H1 (cell line): ENCODE results near the gene NAPA. TPM values are rescaled to one million over a fixed set of nuclear protein-coding genes. Genes with fewer than 3 reads are reported as not detected.

Experiments
- CTCF ChIA-PET: fragments of 300-600 bp; sonication (Branson Sonifier 250); formaldehyde crosslinking; loops from one replicate; lab custom pipeline; 2021; ENCODE audit not compliant: partially characterized antibody; lab: Charles Lee
- POLR2A ChIA-PET: fragments of 300-600 bp; sonication (Branson Sonifier 250); formaldehyde crosslinking; loops from one replicate; lab custom pipeline; 2021; ENCODE audit warnings: inconsistent platforms; ENCODE audit not compliant: partially characterized antibody; lab: Charles Lee
- DNase-seq, 2 experiments: peaks; one replicate each; pipeline versions ENCODE4 v3.0.0 to v3.0.0-alpha.2; 2010 to 2022; ENCODE audit warnings: low spot score in 2 of 2, low read depth in 1 of 2, mixed read lengths in 1 of 2
- FAIRE-seq: peaks from 2 replicates; lab custom pipeline; 2011; peaks lifted over from hg19 to GRCh38; lab: Jason Lieb, UNC
- H2AFZ ChIP-seq: 2 replicates; pipeline ENCODE4 v1.8.1; 2012; ENCODE audit warnings: low read length, inconsistent platforms
- H2AK5ac ChIP-seq: 2 replicates; pipeline ENCODE4 v1.6.1; 2013; ENCODE audit warnings: low read depth, low read length
- H2BK120ac ChIP-seq: replicated peaks from 2 replicates; pipeline ENCODE3; 2013; ENCODE audit warnings: low read depth, low read length, inconsistent platforms
- H2BK12ac ChIP-seq: 2 replicates; pipeline ENCODE4 v1.6.1; 2013; ENCODE audit warnings: low read depth, low read length
- H2BK15ac ChIP-seq: 2 replicates; pipeline ENCODE4 v1.6.1; 2013; ENCODE audit warnings: low read length
- H2BK20ac ChIP-seq: 2 replicates; pipeline ENCODE4 v1.6.1; 2013; ENCODE audit warnings: low read length
- H2BK5ac ChIP-seq: 2 replicates; pipeline ENCODE4 v1.6.1; 2013; ENCODE audit warnings: low read depth, low read length
- H3K14ac ChIP-seq: 2 replicates; pipeline ENCODE4 v1.6.1; 2013; ENCODE audit warnings: inconsistent platforms; ENCODE audit not compliant: insufficient read length
- H3K18ac ChIP-seq: 2 replicates; pipeline ENCODE4 v1.6.1; 2013; ENCODE audit warnings: low read length; ENCODE audit errors: extremely low read depth
- H3K23ac ChIP-seq: 2 replicates; pipeline ENCODE4 v1.6.1; 2013; ENCODE audit warnings: inconsistent platforms; ENCODE audit not compliant: insufficient read length
- H3K23me2 ChIP-seq: 2 replicates; pipeline ENCODE4 v1.6.1; 2013; ENCODE audit warnings: low read depth, low read length
- H3K27ac ChIP-seq: 2 replicates; pipeline ENCODE4 v1.6.1; 2011; ENCODE audit warnings: low read depth, low read length, inconsistent platforms
- H3K27me3 ChIP-seq, 4 experiments: replicated peaks in 1 of 4; 1 replicate in 1 of 4; 2 replicates in 3 of 4; pipeline versions ENCODE4 v1.6.1 to v1.8.1; 2011 to 2013; ENCODE audit warnings: low read length in 3 of 4, mild to moderate bottlenecking in 3 of 4, inconsistent platforms in 2 of 4, mixed read lengths in 2 of 4, moderate library complexity in 1 of 4; ENCODE audit not compliant: control insufficient read depth in 3 of 4, insufficient read depth in 3 of 4; ENCODE audit errors: extremely low read depth in 1 of 4
- H3K36me3 ChIP-seq, 4 experiments: 2 replicates each; pipeline versions ENCODE4 v1.6.1 to v1.8.1; 2011 to 2013; ENCODE audit warnings: mild to moderate bottlenecking in 4 of 4, low read length in 3 of 4, moderate library complexity in 2 of 4, control low read depth in 1 of 4, inconsistent platforms in 1 of 4; ENCODE audit not compliant: insufficient read depth in 4 of 4, control insufficient read depth in 2 of 4
- H3K4ac ChIP-seq: replicated peaks from 2 replicates; pipeline ENCODE3; 2013; ENCODE audit warnings: low read length, low read depth, mixed read lengths, inconsistent platforms; ENCODE audit not compliant: insufficient read length
- H3K4me1 ChIP-seq, 4 experiments: replicated peaks in 1 of 4; 1 replicate in 1 of 4; 2 replicates in 3 of 4; pipeline versions ENCODE4 v1.6.1 to v1.8.1; 2011 to 2013; ENCODE audit warnings: low read length in 3 of 4, inconsistent platforms in 2 of 4, mixed read lengths in 1 of 4; ENCODE audit not compliant: insufficient read depth in 4 of 4, control insufficient read depth in 3 of 4
- H3K4me2 ChIP-seq, 2 experiments: 2 replicates each; pipeline versions ENCODE4 v1.6.1 to v1.8.1; 2011 to 2013; ENCODE audit warnings: low read depth in 2 of 2, low read length in 2 of 2, control low read depth in 1 of 2, inconsistent platforms in 1 of 2, mild to moderate bottlenecking in 1 of 2; ENCODE audit not compliant: insufficient read depth in 1 of 2
- H3K4me3 ChIP-seq, 4 experiments: fragments of 200-600, 300-600 bp in 1 of 4; sonication (generic), shearing (Covaris generic), sonication (Bioruptor Twin) in 1 of 4; 2 replicates each; pipeline versions ENCODE4 v1.5.1 to v1.8.1; 2011 to 2016; ENCODE audit warnings: low read length in 4 of 4, low read depth in 3 of 4, control low read depth in 2 of 4, inconsistent platforms in 2 of 4, mild to moderate bottlenecking in 2 of 4, mixed read lengths in 1 of 4, moderate library complexity in 1 of 4; ENCODE audit not compliant: insufficient read depth in 2 of 4; ENCODE audit errors: extremely low read depth in 1 of 4
- H3K56ac ChIP-seq: replicated peaks from 2 replicates; pipeline ENCODE3; 2013; ENCODE audit warnings: low read depth, mild to moderate bottlenecking, mixed read lengths, low read length, inconsistent platforms; ENCODE audit not compliant: insufficient read length
- H3K79me1 ChIP-seq: 2 replicates; pipeline ENCODE4 v1.6.1; 2013; ENCODE audit warnings: low read depth, low read length, control low read depth
- H3K79me2 ChIP-seq, 2 experiments: 2 replicates each; pipeline versions ENCODE4 v1.6.1 to v1.8.1; 2012 to 2013; ENCODE audit warnings: low read length in 2 of 2, mild to moderate bottlenecking in 2 of 2, inconsistent platforms in 1 of 2; ENCODE audit not compliant: insufficient read depth in 2 of 2, control insufficient read depth in 1 of 2
- H3K9ac ChIP-seq, 4 experiments: replicated peaks in 1 of 4; 1 replicate in 1 of 4; 2 replicates in 3 of 4; pipeline versions ENCODE4 v1.6.1 to v1.8.1; 2011 to 2013; ENCODE audit warnings: low read depth in 3 of 4, low read length in 3 of 4, control low read depth in 2 of 4, mild to moderate bottlenecking in 2 of 4, moderate library complexity in 2 of 4, inconsistent platforms in 1 of 4; ENCODE audit errors: extremely low read depth in 1 of 4
- H3K9me3 ChIP-seq, 2 experiments: 2 replicates each; pipeline versions ENCODE4 v1.6.1 to v1.8.1; 2012 to 2013; ENCODE audit warnings: mild to moderate bottlenecking in 2 of 2, moderate library complexity in 2 of 2, control low read depth in 1 of 2, inconsistent platforms in 1 of 2, low read depth in 1 of 2, low read length in 1 of 2, mixed read lengths in 1 of 2; ENCODE audit not compliant: insufficient read depth in 2 of 2
- H4K20me1 ChIP-seq, 2 experiments: replicated peaks in 1 of 2; 2 replicates each; pipeline versions ENCODE3 to v1.8.1; 2011 to 2013; ENCODE audit warnings: inconsistent platforms in 2 of 2, low read length in 2 of 2, mild to moderate bottlenecking in 1 of 2; ENCODE audit not compliant: insufficient read depth in 2 of 2, control insufficient read depth in 1 of 2
- H4K5ac ChIP-seq: 2 replicates; pipeline ENCODE4 v1.6.1; 2013; ENCODE audit warnings: low read length, low read depth, mixed read lengths, inconsistent platforms; ENCODE audit not compliant: insufficient read length
- H4K8ac ChIP-seq: 2 replicates; pipeline ENCODE4 v1.8.0; 2013; ENCODE audit warnings: mild to moderate bottlenecking, moderate library complexity, low read length, inconsistent platforms; ENCODE audit not compliant: insufficient read depth; ENCODE audit errors: extremely low read depth
- H4K91ac ChIP-seq: replicated peaks from 2 replicates; pipeline ENCODE3; 2013; ENCODE audit warnings: low read length, mixed read lengths, inconsistent platforms; ENCODE audit not compliant: insufficient read length
- HDAC2 ChIP-seq, 2 experiments: fragments of 300-600 bp in 1 of 2; sonication (generic) in 1 of 2; IDR thresholded peaks; 2 replicates each; pipeline ENCODE4 v1.6.1; 2011 to 2012; ENCODE audit warnings: low read depth in 2 of 2, low read length in 2 of 2, mild to moderate bottlenecking in 2 of 2, moderate library complexity in 2 of 2, borderline replicate concordance in 1 of 2, inconsistent platforms in 1 of 2
- KDM1A ChIP-seq: fragments of 200-600, 300-600 bp; sonication (generic); IDR thresholded peaks from 2 replicates; pipeline ENCODE4 v1.7.1; 2016; ENCODE audit warnings: mild to moderate bottlenecking, low read length, borderline replicate concordance
- MAFK ChIP-seq: IDR thresholded peaks from 2 replicates; pipeline ENCODE4 v1.6.1; 2012; ENCODE audit warnings: low read depth, mild to moderate bottlenecking, improper control_type of control experiment, low read length
- TAF1 ChIP-seq: IDR thresholded peaks from 2 replicates; pipeline ENCODE4 v1.6.1; 2011; ENCODE audit warnings: mild to moderate bottlenecking, low read depth, low read length
- TCF12 ChIP-seq: IDR thresholded peaks from 2 replicates; pipeline ENCODE4 v1.6.1; 2011; ENCODE audit warnings: low read depth, mild to moderate bottlenecking, low read length
- ZNF274 ChIP-seq: IDR thresholded peaks from 2 replicates; pipeline ENCODE4 v1.7.0; 2012; ENCODE audit warnings: low read length, borderline replicate concordance; ENCODE audit errors: extremely low read depth
- WGBS, 2 experiments: shearing (Covaris generic) in 1 of 2; methylation state at CpG; one replicate each; pipeline versions ENCODE4 v1.1.6 to v1.1.7; 2013 to 2015; ENCODE audit warnings: low lambda C conversion rate in 2 of 2, mixed read lengths in 2 of 2, inconsistent platforms in 1 of 2, low coverage in 1 of 2, missing lambda C conversion rate in 1 of 2; ENCODE audit not compliant: insufficient replicate concordance in 2 of 2, insufficient coverage in 1 of 2, insufficient read length in 1 of 2; ENCODE audit errors: extremely low coverage in 1 of 2, missing lambda C conversion rate in 1 of 2; 5-methylcytosine and 5-hydroxymethylcytosine counted together
- polyA plus RNA-seq, 7 experiments: library from polyadenylated mRNA; depleted of rRNA in 3 of 7; stranded (reverse) in 5 of 7; unstranded in 2 of 7; fragments of >200 nt in 5 of 7; fragments of 200-250 nt in 2 of 7; gene quantifications; 1 replicate in 5 of 7; 2 replicates in 1 of 7; 4 replicates in 1 of 7; pipeline versions ENCODE4 v1.2.1 to v1.2.3, GENCODE V29; 2011 to 2013; ENCODE audit warnings: missing spikeins in 2 of 7, mixed read lengths in 2 of 7
- total RNA-seq: library from RNA; stranded (reverse); fragmentation: NEBNext Ultra II Directional; extraction: Animal tissue kit (Norgen Biotek cat#: 25700); gene quantifications from 2 replicates; pipeline ENCODE4 v1.2.1, GENCODE V29; 2021

Gene NAPA
- total and polyA plus RNA-seq, 2 of the 8 experiments (the other 6 are each of a cell fraction or from before 2014, with no cell fraction given) = 58.5 to 78.2 TPM

- Histone ChIP-seq H2AFZ (no peak overlapping the region), H3K79me1 (no peaks in the 10 kb centered on the region; the same call in 1 of the 2 replicates), H3K4ac (no peak overlapping the region), H4K20me1 (peaks cover 2 to 19% of the 10 kb centered on the region in 2 experiments), H3K27ac (no peak overlapping the region), H4K91ac (no peak overlapping the region), H2BK15ac (no peak overlapping the region), H3K4me3 (peak overlapping the region in 1 of 4 experiments; percentile 47; a peak in 2 of 8 replicates), H3K36me3 (no peaks in the 10 kb centered on the region), H4K8ac (no peak overlapping the region), H3K18ac (no peak overlapping the region), H2BK12ac (no peak overlapping the region; the same call in 1 of the 2 replicates), H4K5ac (no peak overlapping the region), H3K23me2 (peaks cover 18% of the 10 kb centered on the region; the same call in 1 of the 2 replicates), H2BK5ac (no peak overlapping the region), H3K4me1 (peaks cover 7 to 18% (median 11%) of the 10 kb centered on the region in 4 experiments), H2BK20ac (no peak overlapping the region), H3K9me3 (no peaks in the 10 kb centered on the region), H3K56ac (no peak overlapping the region), H2AK5ac (no peak overlapping the region), H3K9ac (no peak overlapping the region), H3K4me2 (peak overlapping the region; percentile 60 to 79), H3K23ac (no peak overlapping the region), H3K27me3 (peaks cover 0 to 9% (median 9%) of the 10 kb centered on the region in 4 experiments; a peak in 5 of 7 replicates), H3K14ac (no peak overlapping the region), H2BK120ac (no peak overlapping the region), H3K79me2 (no peaks in the 10 kb centered on the region)
- POLR2A ChIA-PET = interaction anchor here (0.6 to 1.3 kb wide), 5 partner anchors 10 to 1417 kb away, joined by 3 to 5 read pairs (median 3); partner anchors contain the start of gene KPTN
- DNase-seq (no peak), FAIRE-seq (no peak)
- CTCF ChIA-PET = interaction anchor here (0.9 to 24.5 kb wide), 6 partner anchors 9 to 262 kb away, joined by 3 to 436 read pairs (median 4); partner anchors contain the start of genes EHD2 and NAPA
- TF ChIP-seq TAF1 = no peak
- TF ChIP-seq MAFK = no peak
- no peak for TF ChIP-seq ZNF274
- 0 out of 4 replicates have a peak, but pooled peaks of 1 of the 2 experiments have one; percentile 27 for TF ChIP-seq HDAC2 (IDR thresholded peaks at IDR 0.05; ENCODE audit: borderline replicate concordance in 1 of 2, low read depth in 2 of 2, low read length in 2 of 2)
- peak; percentile 87 for TF ChIP-seq KDM1A
- no peak for TF ChIP-seq TCF12
- 58% methylated on average over 4 of the region's 4 CpGs; no CpG with 5 or more reads in 1 of the 2 experiments for WGBS, 2 experiments
Measured at GRCh38 chr19:47445527-47445926, 69.3 kb downstream of the NAPA start.
